ENCODE measurements around the gene ACOX2.

DNA sequence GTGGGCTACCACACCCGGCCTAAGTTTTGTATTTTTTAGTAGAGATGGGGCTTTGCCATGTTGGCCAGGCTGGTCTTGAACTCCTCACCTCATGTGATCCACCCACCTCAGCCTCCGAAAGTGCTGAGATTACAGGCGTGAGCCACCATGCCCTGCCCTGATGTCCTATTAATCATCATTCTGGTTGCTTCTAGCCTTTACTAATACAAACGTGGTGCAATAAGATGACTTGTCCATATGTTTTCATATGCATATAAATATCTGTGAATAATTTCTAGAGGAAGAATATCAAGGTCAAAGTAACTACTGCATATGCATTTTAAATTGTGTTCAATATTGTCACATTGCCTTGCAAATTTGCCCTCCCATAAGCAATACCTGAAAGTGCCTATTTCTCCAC is 77.8 kb downstream of the ACOX2 start:
- TF ChIP-seq, protein P1, sequence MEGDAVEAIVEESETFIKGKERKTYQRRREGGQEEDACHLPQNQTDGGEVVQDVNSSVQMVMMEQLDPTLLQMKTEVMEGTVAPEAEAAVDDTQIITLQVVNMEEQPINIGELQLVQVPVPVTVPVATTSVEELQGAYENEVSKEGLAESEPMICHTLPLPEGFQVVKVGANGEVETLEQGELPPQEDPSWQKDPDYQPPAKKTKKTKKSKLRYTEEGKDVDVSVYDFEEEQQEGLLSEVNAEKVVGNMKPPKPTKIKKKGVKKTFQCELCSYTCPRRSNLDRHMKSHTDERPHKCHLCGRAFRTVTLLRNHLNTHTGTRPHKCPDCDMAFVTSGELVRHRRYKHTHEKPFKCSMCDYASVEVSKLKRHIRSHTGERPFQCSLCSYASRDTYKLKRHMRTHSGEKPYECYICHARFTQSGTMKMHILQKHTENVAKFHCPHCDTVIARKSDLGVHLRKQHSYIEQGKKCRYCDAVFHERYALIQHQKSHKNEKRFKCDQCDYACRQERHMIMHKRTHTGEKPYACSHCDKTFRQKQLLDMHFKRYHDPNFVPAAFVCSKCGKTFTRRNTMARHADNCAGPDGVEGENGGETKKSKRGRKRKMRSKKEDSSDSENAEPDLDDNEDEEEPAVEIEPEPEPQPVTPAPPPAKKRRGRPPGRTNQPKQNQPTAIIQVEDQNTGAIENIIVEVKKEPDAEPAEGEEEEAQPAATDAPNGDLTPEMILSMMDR (conservative IDR thresholded peaks at IDR 0.05; ENCODE audit: low read depth, low read length): no peak
- no peak for TF ChIP-seq EZH2phosphoT487 (IDR thresholded peaks at IDR 0.05; ENCODE audit: borderline replicate concordance, low read length)
- TF ChIP-seq EZH2 (IDR thresholded peaks at IDR 0.05; ENCODE audit: low read length, unreplicated experiment): no peak
